Measurements from ENCODE around the gene FBLN1.

FBLN1 gene

GRCh38 chr22:45475851-45476514, 26.7 kb upstream of the FBLN1 start:
- TF ChIP-seq ZNF777 (tag by site-specific recombination; IDR thresholded peaks at IDR 0.05; ENCODE audit: borderline replicate concordance) (no peak), ZBTB11 (tag by site-specific recombination; conservative IDR thresholded peaks at IDR 0.05; ENCODE audit: low read depth) (no peak), ZNF692 (tag by site-specific recombination; IDR thresholded peaks at IDR 0.05) (no peak), ZNF37A (tag by site-specific recombination; IDR thresholded peaks at IDR 0.05) (no peak), ZNF544 (tag by site-specific recombination; IDR thresholded peaks at IDR 0.05) (no peak), ZNF629 (tag by site-specific recombination; IDR thresholded peaks at IDR 0.05) (no peak), HIC1 (tag by site-specific recombination; IDR thresholded peaks at IDR 0.05) (no peak), ZNF19 (tag by site-specific recombination; IDR thresholded peaks at IDR 0.05; ENCODE audit: low read depth) (no peak), ZNF623 (tag by site-specific recombination; IDR thresholded peaks at IDR 0.05) (no peak)
- Histone ChIP-seq H3K27ac (ENCODE audit: extremely low read depth, low read depth, low read length) (no peak overlapping the region), H3K4me3 (ENCODE audit: low read depth, low read length) (no peak overlapping the region), H3K9me3 (ENCODE audit: control insufficient read depth, insufficient read depth, low read depth, low read length) (no peaks in the 10 kb centered on the region), H3K36me3 (ENCODE audit: control insufficient read depth in 2 of 2, insufficient read depth in 1 of 2, low read length in 2 of 2) (no peaks in the 10 kb centered on the region), H3K4me1 (ENCODE audit: control insufficient read depth, insufficient read depth, low read length) (no peaks in the 10 kb centered on the region)
- CTCF ChIA-PET: no interaction called here
- POLR2A ChIA-PET: no interaction called here

GRCh38 chr22:45476814-45477213, 25.9 kb upstream of the FBLN1 start:
- CTCF ChIA-PET: interaction anchor here (0.5 to 0.6 kb wide), 2 partner anchors 205 to 221 kb away, joined by 3 read pairs; no protein-coding TSS in a partner anchor
- no peaks in the 10 kb centered on the region for H3K4me1 ChIP-seq (ENCODE audit: control insufficient read depth, insufficient read depth, low read length)
- POLR2A ChIA-PET: no interaction called here
- TF ChIP-seq ZBTB49 (tag by site-specific recombination; IDR thresholded peaks at IDR 0.05; ENCODE audit: low read depth): no peak
- no peak for TF ChIP-seq ZNF510 (tag by site-specific recombination; IDR thresholded peaks at IDR 0.05; ENCODE audit: insufficient replicate concordance)
- no peak for TF ChIP-seq PRDM10 (tag by site-specific recombination; IDR thresholded peaks at IDR 0.05)
- TF ChIP-seq ZXDB (tag by site-specific recombination; IDR thresholded peaks at IDR 0.05): no peak
- no peak for TF ChIP-seq ZNF670 (tag by site-specific recombination; IDR thresholded peaks at IDR 0.05; ENCODE audit: low read depth)
- no peak for TF ChIP-seq ZNF138 (tag by site-specific recombination; IDR thresholded peaks at IDR 0.05; ENCODE audit: borderline replicate concordance)
- no peak for TF ChIP-seq KLF1 (tag by site-specific recombination; IDR thresholded peaks at IDR 0.05)
- TF ChIP-seq YY1 (tag by site-specific recombination; IDR thresholded peaks at IDR 0.05): no peak
- TF ChIP-seq GFI1B (tag by site-specific recombination; IDR thresholded peaks at IDR 0.05): no peak
- no peak for TF ChIP-seq HOXD13 (CRISPR knock-in tag; IDR thresholded peaks at IDR 0.05; ENCODE audit: borderline replicate concordance)
- TF ChIP-seq ZNF214 (tag by site-specific recombination; IDR thresholded peaks at IDR 0.05; ENCODE audit: borderline replicate concordance): no peak
- peak; percentile 94 for TF ChIP-seq ZFHX2 (tag by site-specific recombination; conservative IDR thresholded peaks at IDR 0.05)
- TF ChIP-seq ZNF169 (tag by site-specific recombination; IDR thresholded peaks at IDR 0.05): no peak

More at GRCh38 chr22:45476814-45477213, 25.9 kb upstream of the FBLN1 start:
- Histone ChIP-seq H3K27ac (ENCODE audit: extremely low read depth, low read depth, low read length) (no peak overlapping the region), H3K4me3 (ENCODE audit: low read depth, low read length) (no peak overlapping the region), H3K9me3 (ENCODE audit: control insufficient read depth, insufficient read depth, low read depth, low read length) (no peaks in the 10 kb centered on the region), H3K36me3 (ENCODE audit: control insufficient read depth in 2 of 2, insufficient read depth in 1 of 2, low read length in 2 of 2) (no peaks in the 10 kb centered on the region)

Data from HEK293 (cell line).